Measurements from ENCODE around the gene AAMP.

AAMP gene

DNA sequence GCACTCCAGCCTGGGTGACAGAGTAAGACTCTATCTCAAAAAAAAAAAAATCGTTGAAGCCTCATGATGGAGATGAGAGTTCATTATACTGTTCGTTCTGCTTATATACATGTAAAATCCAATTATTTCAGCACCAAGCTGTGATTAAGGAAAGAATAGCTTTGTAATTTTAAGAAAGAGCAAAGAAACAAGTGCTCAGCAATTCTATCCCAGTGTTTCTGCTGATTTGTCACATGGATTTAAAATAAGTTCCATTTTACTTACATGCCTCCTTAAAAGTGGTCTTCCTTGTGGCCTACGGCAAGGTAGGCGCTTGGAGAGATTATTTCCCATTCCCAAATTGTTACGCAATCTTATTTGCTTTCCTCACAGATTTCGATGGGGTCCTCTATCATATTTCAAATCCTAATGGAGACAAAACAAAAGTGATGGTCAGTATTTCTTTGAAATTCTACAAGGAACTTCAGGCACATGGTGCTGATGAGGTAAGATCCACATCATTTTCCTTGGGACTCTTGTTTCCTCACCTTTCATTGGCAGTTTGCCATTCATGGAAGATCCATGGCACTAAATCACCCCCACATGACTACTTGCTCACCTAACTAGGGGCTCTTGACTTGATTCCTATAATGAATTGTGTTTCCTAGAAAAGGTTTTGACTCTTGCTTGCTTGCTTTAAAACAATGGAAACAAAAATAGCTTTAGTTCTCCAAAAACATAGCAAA lies 41.4 kb downstream of the AAMP start:
- in situ Hi-C loops (cut with MboI; ENCODE audit: low sequenced_read_pairs), result no loop called here

DNA sequence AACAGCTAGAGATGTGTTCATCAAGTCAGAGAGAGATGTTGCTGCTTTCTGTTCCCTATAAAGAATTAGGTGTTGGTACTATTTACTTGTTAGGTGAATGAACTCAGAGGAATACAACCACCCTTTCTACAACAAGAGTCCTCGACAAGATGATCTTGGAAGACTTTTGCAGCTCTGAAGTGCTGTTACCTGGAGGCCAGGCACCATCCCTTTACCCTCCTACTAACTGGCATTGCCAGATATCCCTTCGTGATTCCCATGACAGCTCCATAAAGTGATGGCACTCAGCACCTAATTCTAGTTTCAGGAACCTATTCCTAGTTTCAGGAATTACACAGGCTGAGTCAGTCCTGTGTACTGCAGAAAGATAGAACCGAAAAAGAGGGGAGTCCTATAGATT lies 43.0 kb downstream of the AAMP start:
- in situ Hi-C loops (cut with MboI; ENCODE audit: low sequenced_read_pairs), result no loop called here

DNA sequence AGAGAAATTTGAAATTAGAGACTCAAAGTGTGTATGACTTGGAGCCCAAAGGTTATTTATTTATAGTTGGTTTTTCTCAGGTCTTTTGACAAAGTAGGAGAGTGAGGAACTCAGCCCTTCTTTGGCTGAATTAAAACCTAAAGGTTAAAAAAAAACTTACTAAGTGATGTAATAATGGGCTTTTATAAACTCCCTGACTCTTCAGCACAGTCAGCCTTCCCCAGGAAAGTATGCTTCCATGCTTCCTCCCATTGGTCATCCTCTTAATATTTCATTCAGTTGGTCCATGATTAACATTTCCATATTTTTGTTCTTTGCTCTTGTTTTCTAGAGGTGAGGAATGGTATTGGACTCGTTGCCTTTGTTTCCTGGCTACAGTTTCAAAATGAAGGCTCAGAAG lies 45.8 kb downstream of the AAMP start:
- in situ Hi-C loops (cut with MboI; ENCODE audit: low sequenced_read_pairs), result no loop called here

DNA sequence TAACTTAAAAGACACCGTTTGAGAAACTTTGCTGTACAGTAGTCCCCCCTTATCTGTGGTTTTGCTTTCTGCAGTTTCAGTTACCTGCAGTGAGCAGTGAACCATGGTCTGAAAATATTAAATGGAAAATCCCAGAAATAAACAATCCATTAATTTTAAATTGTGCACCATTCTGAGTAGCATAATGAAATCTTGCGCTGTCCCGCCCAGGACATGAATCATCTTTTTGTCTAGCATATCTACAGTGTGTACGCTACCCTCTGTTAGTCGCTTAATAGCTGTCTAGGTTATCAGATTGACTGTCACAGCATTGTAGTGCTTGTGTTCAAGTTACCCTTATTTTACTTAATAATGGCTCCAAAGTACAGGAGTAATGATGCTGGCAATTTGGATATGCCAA lies 46.9 kb downstream of the AAMP start:
- in situ Hi-C loops (cut with MboI; ENCODE audit: low sequenced_read_pairs), result no loop called here

DNA sequence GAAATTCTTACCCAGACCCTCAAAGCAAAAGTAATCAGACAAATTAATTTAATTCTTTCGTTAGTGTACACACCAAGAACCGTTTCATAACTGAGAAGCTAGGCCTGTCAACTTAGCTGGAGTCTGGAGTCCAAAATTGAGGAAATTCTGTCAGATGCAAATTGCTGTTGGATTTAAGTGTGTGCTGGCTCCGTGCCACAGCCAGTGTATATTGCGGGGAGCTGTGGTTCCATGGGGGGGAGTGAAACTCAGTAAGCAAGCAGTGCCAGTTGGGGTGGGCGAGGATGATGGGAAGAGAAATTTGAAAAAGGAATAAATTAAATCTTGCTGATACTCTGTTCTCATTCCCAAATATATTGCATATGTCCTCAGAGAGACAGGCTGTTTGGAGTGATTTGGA lies 48.9 kb downstream of the AAMP start:
- in situ Hi-C loops (cut with MboI; ENCODE audit: low sequenced_read_pairs), result no loop called here

DNA sequence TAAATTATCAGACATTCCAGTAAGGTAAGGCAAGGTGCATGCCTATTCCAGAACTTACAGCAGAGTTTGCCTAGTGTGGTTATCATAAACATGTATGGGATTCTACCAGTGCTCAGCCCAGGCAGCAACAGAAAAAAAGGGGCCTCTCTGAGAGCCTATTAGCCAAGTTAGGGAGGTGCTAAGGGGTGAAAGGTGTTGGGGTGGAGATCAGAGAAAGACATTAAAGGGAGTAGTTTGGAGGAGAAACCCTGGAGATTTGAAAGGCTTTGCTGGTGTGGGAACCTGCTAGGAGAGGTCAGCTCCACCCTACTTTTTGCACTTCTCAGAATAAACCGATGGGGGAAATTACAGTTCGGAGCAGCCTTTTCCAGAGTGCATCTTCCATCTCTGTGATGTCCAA lies 50.0 kb downstream of the AAMP start:
- in situ Hi-C loops (cut with MboI; ENCODE audit: low sequenced_read_pairs), result no loop called here

DNA sequence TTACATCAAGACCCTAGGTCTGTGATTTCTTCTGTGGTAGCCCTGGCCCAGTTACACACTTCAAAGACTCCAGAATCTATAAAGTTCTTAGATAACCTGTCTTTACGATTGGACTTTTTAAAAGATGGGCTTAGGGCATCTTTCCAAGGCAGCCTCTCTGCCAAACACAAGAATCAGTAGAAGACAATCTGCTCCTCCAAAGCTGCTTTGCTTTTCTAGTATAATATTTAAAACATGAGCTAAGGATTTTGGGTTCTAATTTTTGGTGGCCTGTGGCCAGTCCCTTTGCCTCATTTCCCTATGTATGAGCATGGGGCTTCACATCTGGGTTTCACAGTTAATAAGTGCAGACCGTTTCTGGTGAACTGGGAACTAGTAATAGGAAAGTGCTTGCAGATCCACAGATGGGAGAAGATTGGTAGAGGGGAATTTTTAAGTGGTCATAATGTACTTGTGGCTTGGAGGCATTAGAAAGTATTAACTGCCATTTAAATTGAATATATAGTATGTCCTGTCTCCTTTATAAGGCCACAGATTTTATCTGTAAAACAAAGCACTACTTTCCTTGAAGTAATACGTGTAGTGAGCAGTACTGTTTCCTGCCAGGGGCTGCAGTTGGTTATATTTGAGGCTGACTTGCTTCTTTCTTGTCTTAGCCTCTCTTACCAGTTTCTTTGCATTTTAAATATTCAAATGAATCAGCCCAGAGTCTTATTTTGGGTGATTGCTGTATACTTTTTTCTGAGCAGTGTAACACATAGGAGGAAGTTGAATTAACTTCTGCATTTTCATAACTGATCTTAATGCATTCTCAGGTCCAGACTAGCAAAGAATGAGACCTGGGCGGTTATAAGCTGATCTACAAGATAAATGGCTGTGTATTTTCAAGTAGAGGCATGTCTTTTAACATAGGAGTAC lies 51.4 kb downstream of the AAMP start:
- in situ Hi-C loops (cut with MboI; ENCODE audit: low sequenced_read_pairs), result no loop called here

DNA sequence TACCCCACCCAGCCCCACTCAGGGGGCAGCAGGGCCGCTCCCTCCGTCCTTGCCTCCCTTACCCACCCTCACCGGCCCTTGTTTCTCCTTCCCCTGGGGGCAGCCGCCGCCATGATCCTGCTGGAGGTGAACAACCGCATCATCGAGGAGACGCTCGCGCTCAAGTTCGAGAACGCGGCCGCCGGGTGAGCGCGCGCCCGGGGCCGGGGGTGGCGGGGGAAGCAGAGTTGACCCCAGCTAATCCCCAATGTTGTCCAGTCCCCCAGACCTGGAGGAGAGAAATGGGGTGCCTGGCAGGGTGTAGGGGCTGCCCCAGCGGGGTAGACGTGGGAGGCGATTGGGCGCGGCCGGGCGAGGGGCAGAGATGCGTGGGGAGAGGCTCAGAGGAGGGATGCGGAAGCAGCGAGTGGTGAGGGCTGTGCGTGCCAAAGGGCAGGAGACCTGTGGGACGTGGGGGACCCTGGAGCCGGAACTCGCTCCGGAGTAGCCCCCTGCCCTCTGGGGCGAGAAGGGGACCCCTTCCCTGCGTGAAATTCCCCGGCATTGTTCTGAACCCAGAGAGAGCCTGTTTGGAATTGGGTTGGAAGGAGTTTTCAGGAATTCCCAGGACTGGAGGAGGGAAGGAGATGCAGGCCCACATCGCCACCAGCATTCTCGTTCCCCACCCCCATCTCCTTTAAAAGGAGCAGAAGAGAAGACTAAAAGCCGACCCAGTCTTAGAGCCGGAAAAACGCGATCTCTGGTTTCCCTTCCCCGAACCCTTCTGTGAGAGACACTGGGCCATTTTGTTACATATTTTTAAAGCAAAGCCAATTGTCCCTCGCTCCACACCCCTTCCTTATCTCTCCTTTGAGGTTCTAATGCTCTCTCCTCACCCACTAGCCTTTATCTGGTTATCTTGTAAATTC lies 52.3 kb downstream of the AAMP start:
- in situ Hi-C loops (cut with MboI; ENCODE audit: low sequenced_read_pairs), result no loop called here

DNA sequence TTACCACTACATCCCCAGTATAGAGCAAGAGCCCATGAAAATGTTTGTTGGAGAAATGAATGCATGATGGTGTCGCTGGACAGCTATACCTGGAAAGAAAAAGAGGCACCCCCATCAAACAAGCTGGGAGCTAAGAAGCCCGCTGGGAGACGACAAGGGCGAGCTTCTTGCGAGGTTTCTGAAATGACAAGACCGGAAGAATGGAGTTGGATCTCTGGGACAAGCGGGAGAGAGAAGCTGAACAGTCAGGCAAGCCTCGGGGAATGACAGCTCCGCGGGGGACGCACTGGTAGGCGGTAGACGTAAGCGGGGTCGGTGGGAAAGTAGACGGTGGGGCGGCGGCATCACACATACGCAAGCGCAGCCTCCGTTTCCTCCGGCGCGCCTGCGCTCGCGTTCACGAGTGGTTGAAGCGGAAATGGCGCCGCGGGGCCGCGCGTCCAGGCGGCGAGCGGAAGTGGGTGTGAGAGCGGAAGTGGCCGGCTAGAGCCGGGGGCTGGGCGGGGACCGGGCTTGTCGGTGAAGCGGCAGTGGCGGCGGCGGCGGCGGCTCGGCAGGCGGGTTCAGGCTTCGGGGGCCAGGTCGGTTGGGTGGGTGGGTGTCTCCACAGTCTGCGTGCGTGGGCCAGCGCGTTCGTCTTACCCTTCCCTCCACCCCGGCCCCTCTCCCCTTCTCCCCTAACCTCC lies 53.1 kb downstream of the AAMP start, which contains the start of gene ARPC2:
TSS of gene ARPC2 (plus strand) at position 516 of the 686 bp plus-strand sequence. CDS start 282 bp downstream, outside the sequence.
- in situ Hi-C loops (cut with MboI; ENCODE audit: low sequenced_read_pairs), result no loop called here

DNA sequence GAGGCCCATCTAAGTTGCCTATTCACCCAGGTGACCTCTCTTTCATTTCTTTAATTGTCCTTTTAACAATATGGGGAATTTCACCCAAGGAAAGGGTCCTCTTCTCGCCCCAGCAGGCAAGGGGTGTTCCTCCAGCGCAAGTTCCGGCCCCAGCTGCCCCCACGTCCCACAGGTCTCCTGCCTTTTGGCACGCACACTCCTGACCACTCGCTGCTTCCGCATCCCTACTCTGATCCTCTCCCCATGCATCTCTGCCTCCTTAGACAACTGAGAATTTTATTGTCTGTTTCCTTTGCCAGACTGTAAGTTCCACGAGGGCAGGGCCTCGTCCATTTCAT lies 53.6 kb downstream of the AAMP start:
- in situ Hi-C loops (cut with MboI; ENCODE audit: low sequenced_read_pairs), result no loop called here
